Sigmoid colon (tissue), 4 donors: Measurements from ENCODE around the gene HCRT.

ENCODE experiments used
- EP300 ChIP-seq, 4 donors: sonication (generic); formaldehyde crosslinking; IDR thresholded peaks; one replicate each; pipeline ENCODE4 v1.6.1; 2017; ENCODE audit warnings: antibody characterized with exemption in 4 of 4
- POLR2A ChIP-seq, 2 donors: fragments of 450-650 bp; IDR thresholded peaks; one replicate each; pipeline ENCODE4 v1.6.1; 2016; ENCODE audit warnings: antibody characterized with exemption in 2 of 2, mild to moderate bottlenecking in 2 of 2, moderate library complexity in 2 of 2
- TF ChIP-seq, protein P1 (sequence below), 4 experiments: fragments of 450-650 bp in 3 of 4; fragments of 200-600 bp in 1 of 4; IDR thresholded peaks; one replicate each; pipeline ENCODE4 v1.5.1; 2016 to 2019; ENCODE audit warnings: antibody characterized with exemption in 4 of 4, mild to moderate bottlenecking in 3 of 4, moderate library complexity in 2 of 4

DNA sequence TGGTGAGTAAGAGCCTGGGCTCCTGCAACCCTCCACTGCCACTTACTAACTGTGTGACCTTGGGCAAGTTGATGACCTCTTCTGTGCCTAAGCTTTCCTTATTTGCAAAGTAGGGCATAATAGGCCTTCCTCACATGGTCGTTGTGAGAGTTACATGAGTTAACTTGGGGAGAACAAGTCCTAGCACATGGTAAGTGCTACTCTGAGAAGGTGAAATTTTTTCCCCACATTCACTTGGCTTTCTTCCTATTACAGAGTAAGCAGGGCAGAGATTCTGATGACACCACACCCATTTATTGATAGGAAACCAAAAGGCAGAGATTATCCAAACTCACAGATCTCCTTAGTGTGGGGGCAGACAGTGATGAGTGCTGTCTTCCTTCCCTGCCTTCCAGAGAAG is 5.9 kb downstream of the HCRT start:
- TF ChIP-seq POLR2A (IDR thresholded peaks at IDR 0.05) (no peak), EP300 (IDR thresholded peaks at IDR 0.05) (no peak)
- TF ChIP-seq, protein P1, sequence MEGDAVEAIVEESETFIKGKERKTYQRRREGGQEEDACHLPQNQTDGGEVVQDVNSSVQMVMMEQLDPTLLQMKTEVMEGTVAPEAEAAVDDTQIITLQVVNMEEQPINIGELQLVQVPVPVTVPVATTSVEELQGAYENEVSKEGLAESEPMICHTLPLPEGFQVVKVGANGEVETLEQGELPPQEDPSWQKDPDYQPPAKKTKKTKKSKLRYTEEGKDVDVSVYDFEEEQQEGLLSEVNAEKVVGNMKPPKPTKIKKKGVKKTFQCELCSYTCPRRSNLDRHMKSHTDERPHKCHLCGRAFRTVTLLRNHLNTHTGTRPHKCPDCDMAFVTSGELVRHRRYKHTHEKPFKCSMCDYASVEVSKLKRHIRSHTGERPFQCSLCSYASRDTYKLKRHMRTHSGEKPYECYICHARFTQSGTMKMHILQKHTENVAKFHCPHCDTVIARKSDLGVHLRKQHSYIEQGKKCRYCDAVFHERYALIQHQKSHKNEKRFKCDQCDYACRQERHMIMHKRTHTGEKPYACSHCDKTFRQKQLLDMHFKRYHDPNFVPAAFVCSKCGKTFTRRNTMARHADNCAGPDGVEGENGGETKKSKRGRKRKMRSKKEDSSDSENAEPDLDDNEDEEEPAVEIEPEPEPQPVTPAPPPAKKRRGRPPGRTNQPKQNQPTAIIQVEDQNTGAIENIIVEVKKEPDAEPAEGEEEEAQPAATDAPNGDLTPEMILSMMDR (IDR thresholded peaks at IDR 0.05) = no peak
